Pancreas (tissue), 10 donors: ENCODE data around the gene SWT1. TPM values are rescaled to one million over a fixed set of nuclear protein-coding genes. Genes with fewer than 3 reads are reported as not detected.
A peak's percentile ranks its signal among the peaks of the same experiment; 100 is the strongest.

Experiments used
- ATAC-seq, 4 donors: fragments of 200-7000 bp; cut with Tn5 transposase; one replicate each; pipeline versions ENCODE4 v1.8.0 to v1.9.1; 2020; ENCODE audit warnings: mild to moderate bottlenecking in 4 of 4, moderate library complexity in 4 of 4
- DNase-seq, 6 donors: peaks; one replicate each; pipeline ENCODE4 v3.0.0-alpha.2; 2020
- FAIRE-seq: peaks from 2 replicates; lab custom pipeline; 2012; peaks lifted over from hg19 to GRCh38; lab: Jason Lieb, UNC
- H3K27ac ChIP-seq, 4 donors: fragments of 200-600 bp; sonication (generic); 1 replicate in 3 of 4; 2 replicates in 1 of 4; pipeline versions ENCODE4 v1.5.0 to v1.8.0; 2020
- H3K27me3 ChIP-seq, 4 donors: fragments of 200-600 bp; one replicate each; pipeline ENCODE4 v1.8.0; 2021
- H3K36me3 ChIP-seq, 3 donors: fragments of 200-600 bp; sonication (generic) in 1 of 3; one replicate each; pipeline versions ENCODE4 v1.5.0 to v1.8.0; 2020 to 2021
- H3K4me1 ChIP-seq, 3 donors: fragments of 200-600 bp; one replicate each; pipeline ENCODE4 v1.8.0; 2021
- H3K4me3 ChIP-seq, 4 donors: fragments of 200-600 bp; sonication (generic) in 2 of 4; one replicate each; pipeline versions ENCODE4 v1.5.0 to v1.8.0; 2020 to 2021
- H3K9me3 ChIP-seq, 4 donors: fragments of 200-600 bp; one replicate each; pipeline ENCODE4 v1.8.0; 2021
- CTCF ChIP-seq, 4 donors: fragments of 200-600 bp; sonication (generic) in 3 of 4; IDR thresholded peaks; one replicate each; pipeline versions ENCODE4 v1.5.0 to v1.8.0; 2021; ENCODE audit warnings: antibody characterized with exemption in 4 of 4
- WGBS, 2 donors: extraction: QIAGEN DNeasy Blood & Tissue Kit; methylation state at CpG; one replicate each; pipeline ENCODE4 v1.1.7; 2013; 5-methylcytosine and 5-hydroxymethylcytosine counted together
- intact Hi-C, 3 donors: fragments of 100-400 bp; cut with DNase I; formaldehyde crosslinking; loops; one replicate each; pipeline versions ENCODE4 v1.11.1 to v1.14.2; 2022
- polyA plus RNA-seq, 2 donors: library from polyadenylated mRNA; stranded (reverse); fragments of 200-250 nt; gene quantifications; one replicate each; pipeline ENCODE4 v1.2.3, GENCODE V29; 2013
- total RNA-seq, 6 donors: library from RNA; stranded (reverse); fragmentation: NEBNext Ultra II Directional in 4 of 6; extraction: Animal tissue kit (Norgen Biotek cat#: 25700) in 4 of 6; gene quantifications; one replicate each; pipeline versions ENCODE4 v1.2.1 to v1.2.4, GENCODE V29; 2021 to 2023
- donor health status: healthy with polysubstance abuse.
- donor health status: DM: no; HTN: no; CAD: no; lungs with moderate emphysema.
- donor health status: DM: no; HTN: no; CAD: no.
- donor health status: control.
- donor health status: control.
- donor health status: Bipolar disorder and iron deficiency.
- donor health status: DM: yes; HTN: yes; CAD: no.
- donor health status: DM: no; HTN: no; CAD: no.
- donor health status: DM: no; HTN: no; CAD: no.
- donor health status: DM: yes; HTN: yes; CAD: no.

SWT1 gene
- total and polyA plus RNA-seq, 8 donors, result 2.5 to 9.3 (median 8.4) TPM

DNA sequence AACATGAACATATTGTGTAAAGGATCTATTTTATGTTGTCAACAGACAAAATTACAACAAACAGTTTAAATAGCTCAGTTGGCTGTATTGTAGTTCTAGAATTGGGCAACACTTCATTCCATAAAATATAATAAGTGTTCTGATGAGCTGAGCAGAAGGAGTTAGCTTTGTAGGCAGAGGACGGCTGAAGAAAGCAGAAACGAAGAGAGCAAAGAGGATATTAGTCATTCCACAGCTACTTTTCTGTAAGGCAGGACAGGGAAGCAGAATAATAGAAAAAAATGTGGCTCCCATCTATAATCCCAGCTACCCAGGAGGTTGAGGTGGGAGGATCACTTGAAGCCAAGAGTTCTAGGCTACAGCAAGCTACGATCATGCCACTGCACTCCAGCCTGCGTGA lies 180.3 kb downstream of the SWT1 start:
- Histone ChIP-seq H3K36me3 (no peaks in the 10 kb centered on the region), H3K27me3 (no peaks in the 10 kb centered on the region), H3K9me3 (no peaks in the 10 kb centered on the region), H3K4me1 (no peaks in the 10 kb centered on the region), H3K4me3 (no peak overlapping the region), H3K27ac (peak overlapping the region in 1 of 4 donors; percentile 27)
- WGBS, 2 donors, result 86 to 96% methylated on average over 4 of the region's 4 CpGs
- DNase-seq, result no peak
- peak in 2 of 4 donors; percentile 57 to 59 for ATAC-seq
- intact Hi-C loops, result no loop called here
- no peak for FAIRE-seq
- no peak for TF ChIP-seq CTCF (IDR thresholded peaks at IDR 0.05)

DNA sequence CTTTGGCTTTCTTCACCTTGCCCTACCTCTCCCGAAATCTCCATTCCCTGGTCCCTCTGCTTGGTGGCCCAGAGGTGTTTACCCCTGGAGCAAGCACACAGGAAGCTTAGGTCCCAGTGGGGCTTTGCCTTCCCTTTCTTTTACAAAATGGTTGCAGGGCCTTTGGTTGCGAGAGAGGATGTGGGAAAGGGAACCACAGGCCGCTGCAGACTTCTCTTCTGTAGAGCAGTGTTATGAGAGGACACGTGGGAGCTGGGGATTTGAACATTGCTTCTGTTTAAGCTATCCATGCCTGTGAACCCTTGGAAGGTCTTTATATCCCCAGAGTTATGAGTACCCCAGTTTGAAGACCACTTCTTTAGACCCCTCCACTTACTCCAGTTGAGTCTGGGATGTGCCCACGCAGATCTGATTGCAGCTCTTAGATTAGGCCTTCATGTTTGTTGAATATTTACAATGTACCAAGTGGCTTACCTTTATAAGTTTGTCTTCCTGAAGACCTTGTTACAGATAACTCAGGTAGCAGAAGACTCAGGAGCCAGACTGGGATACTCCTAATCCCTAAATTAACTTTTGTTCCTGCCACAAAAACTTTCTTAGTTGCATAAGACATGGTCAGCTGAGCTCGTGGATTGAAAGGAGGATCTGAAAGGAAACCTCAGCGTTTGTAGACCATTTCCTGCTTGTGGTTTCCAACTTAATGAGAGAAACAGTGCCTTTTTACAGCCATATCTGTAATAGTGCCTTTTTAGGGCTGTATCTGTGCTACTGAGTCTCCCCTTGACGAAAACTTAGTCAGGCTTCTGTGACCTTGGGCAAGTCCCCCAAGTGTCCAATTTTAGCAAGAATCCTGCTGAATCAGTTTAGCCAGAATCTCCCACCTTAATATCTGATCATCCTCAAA lies 182.0 kb downstream of the SWT1 start:
- FAIRE-seq, result no peak
- TF ChIP-seq CTCF (IDR thresholded peaks at IDR 0.05), result no peak
- no peaks in the 10 kb centered on the region for H3K27me3 ChIP-seq
- no peaks in the 10 kb centered on the region for H3K36me3 ChIP-seq
- H3K4me3 ChIP-seq, result no peak overlapping the region
- DNase-seq, result peak in 1 of 6 donors; percentile 40
- 90 to 92% methylated on average over 8 of the region's 8 CpGs for WGBS, 2 donors
- H3K27ac ChIP-seq, result peak overlapping the region in 1 of 4 donors; percentile 25
- H3K9me3 ChIP-seq, result no peaks in the 10 kb centered on the region
- H3K4me1 ChIP-seq, result peaks cover 0 to 8% (median 0%) of the 10 kb centered on the region in 3 donors
- intact Hi-C loops, result no loop called here
- ATAC-seq, result peak in 2 of 4 donors; percentile 70 to 78

DNA sequence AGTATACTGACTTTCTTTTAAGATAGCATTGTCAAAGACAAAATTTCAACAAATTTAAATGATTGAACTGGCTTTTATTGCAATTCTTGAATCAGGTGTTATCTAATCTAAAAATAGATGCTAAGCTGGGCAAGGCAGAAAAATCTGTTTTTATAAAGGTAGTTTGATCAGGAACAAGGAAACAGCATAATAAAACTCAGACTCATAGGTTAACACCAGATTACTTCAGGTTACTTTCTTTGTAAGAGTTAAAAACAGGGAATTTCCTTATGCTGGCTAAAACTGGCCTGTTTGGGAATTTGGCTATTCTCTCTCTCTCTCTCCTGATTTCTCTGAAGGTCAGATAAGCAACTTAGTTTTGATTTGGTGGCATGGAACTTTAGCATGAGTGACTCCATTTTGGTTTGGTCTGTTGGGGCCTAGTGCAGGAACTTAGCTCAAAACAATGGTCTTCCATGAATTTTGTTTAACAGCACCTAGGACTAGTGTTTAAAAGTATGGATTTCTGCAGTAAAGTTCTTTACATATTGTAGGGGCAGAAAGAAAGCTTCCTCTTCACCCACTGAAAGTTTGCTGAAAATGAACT lies 184.3 kb downstream of the SWT1 start:
- ATAC-seq, result no peak
- FAIRE-seq, result no peak
- peaks cover 0 to 8% (median 0%) of the 10 kb centered on the region in 3 donors for H3K4me1 ChIP-seq
- H3K27me3 ChIP-seq, result no peaks in the 10 kb centered on the region
- H3K4me3 ChIP-seq, result no peak overlapping the region
- no peak for TF ChIP-seq CTCF (IDR thresholded peaks at IDR 0.05)
- no peaks in the 10 kb centered on the region for H3K36me3 ChIP-seq
- H3K9me3 ChIP-seq, result no peaks in the 10 kb centered on the region
- DNase-seq, result no peak
- no peak overlapping the region for H3K27ac ChIP-seq
- intact Hi-C loops, result no loop called here

Other genes starting within 250 kb of the SWT1 start
- 10 to 100 TPM; 43.5 to 75.2 (median 57.8) TPM for gene NIBAN1, start 182.7 kb upstream of the SWT1 start, total RNA-seq
- gene NIBAN1, start 182.7 kb upstream of the SWT1 start, polyA plus RNA-seq, result 10 to 100 TPM in 1 of 2 donors, 1 to 10 TPM in 1; 5.7 to 15.5 TPM
- 10 to 100 TPM in 2 of 6 donors, 1 to 10 TPM in 4; 5.6 to 12.7 (median 8.9) TPM for gene RNF2, start 111.6 kb upstream of the SWT1 start, total RNA-seq
- 1 to 10 TPM; 2.2 to 5.4 TPM for gene RNF2, start 111.6 kb upstream of the SWT1 start, polyA plus RNA-seq
- 10 to 100 TPM in 1 of 6 donors, 1 to 10 TPM in 5; 4.4 to 11.1 (median 8.0) TPM for gene TRMT1L, start 214 bp upstream of the SWT1 start, total RNA-seq
- 1 to 10 TPM; 2.9 to 4.6 TPM for gene TRMT1L, start 214 bp upstream of the SWT1 start, polyA plus RNA-seq
- 10 to 100 TPM; 23.3 to 53.9 (median 35.2) TPM for gene IVNS1ABP, start 160.1 kb downstream of the SWT1 start, total RNA-seq
- gene IVNS1ABP, start 160.1 kb downstream of the SWT1 start, polyA plus RNA-seq, result 10 to 100 TPM; 22.9 to 53.6 TPM